ENCODE results near the gene MTCL3. TPM values are rescaled to one million over a fixed set of nuclear protein-coding genes. Genes with fewer than 3 reads are reported as not detected.

The MTCL3 gene

DNA sequence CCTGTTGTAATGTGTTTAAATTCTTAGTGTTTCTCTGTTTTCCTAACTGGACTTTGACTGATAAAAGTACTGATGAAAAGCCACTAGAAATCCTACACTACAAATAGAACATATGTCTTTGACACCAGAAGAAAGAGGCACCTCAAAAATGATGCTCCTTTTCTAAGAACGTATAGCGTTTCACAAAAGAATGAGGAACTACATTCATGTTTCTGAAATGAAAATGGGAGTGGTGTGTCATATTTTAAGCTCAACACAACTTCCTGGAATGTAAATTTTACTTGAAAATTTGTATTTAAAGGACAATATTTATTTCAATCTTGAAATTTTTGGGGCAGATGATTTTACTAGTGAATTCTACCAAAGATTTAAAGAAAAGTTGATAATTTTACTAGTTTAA, 95.2 kb downstream of the MTCL3 start:
- TF ChIP-seq, protein P1, sequence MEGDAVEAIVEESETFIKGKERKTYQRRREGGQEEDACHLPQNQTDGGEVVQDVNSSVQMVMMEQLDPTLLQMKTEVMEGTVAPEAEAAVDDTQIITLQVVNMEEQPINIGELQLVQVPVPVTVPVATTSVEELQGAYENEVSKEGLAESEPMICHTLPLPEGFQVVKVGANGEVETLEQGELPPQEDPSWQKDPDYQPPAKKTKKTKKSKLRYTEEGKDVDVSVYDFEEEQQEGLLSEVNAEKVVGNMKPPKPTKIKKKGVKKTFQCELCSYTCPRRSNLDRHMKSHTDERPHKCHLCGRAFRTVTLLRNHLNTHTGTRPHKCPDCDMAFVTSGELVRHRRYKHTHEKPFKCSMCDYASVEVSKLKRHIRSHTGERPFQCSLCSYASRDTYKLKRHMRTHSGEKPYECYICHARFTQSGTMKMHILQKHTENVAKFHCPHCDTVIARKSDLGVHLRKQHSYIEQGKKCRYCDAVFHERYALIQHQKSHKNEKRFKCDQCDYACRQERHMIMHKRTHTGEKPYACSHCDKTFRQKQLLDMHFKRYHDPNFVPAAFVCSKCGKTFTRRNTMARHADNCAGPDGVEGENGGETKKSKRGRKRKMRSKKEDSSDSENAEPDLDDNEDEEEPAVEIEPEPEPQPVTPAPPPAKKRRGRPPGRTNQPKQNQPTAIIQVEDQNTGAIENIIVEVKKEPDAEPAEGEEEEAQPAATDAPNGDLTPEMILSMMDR (conservative IDR thresholded peaks at IDR 0.05; ENCODE audit: low read length) = no peak
- no peak for TF ChIP-seq EZH2phosphoT487 (IDR thresholded peaks at IDR 0.05; ENCODE audit: borderline replicate concordance, low read depth, low read length)
- no peak overlapping the region for H3K27ac ChIP-seq (ENCODE audit: low read depth, low read length, poor library complexity, severe bottlenecking)
- no peaks in the 10 kb centered on the region for H3K79me2 ChIP-seq (ENCODE audit: insufficient read depth, low read depth, low read length)
- no TSS peak for BruUV-seq (replicated peaks)
- no peaks in the 10 kb centered on the region for H3K9me3 ChIP-seq (ENCODE audit: low read length)
- ChIA-PET POLR2A (interaction anchor here (0.9 kb wide), 1 partner anchor 40 kb away, joined by 4 read pairs; no protein-coding TSS in a partner anchor), CTCF (ENCODE audit: unreplicated experiment) (no interaction called here)
- H3K36me3 ChIP-seq (ENCODE audit: insufficient read depth, low read length) = no peaks in the 10 kb centered on the region
- H3K4me2 ChIP-seq (ENCODE audit: low read length) = no peak overlapping the region
- H3K9me2 ChIP-seq (ENCODE audit: insufficient read depth, low read length) = no peaks in the 10 kb centered on the region
- H3K4me3 ChIP-seq (ENCODE audit: low read depth, low read length, poor library complexity, severe bottlenecking) = no peak overlapping the region
- no peaks in the 10 kb centered on the region for H3K4me1 ChIP-seq (ENCODE audit: insufficient read depth, low read length, poor library complexity, severe bottlenecking)
- no peaks in the 10 kb centered on the region for H4K20me1 ChIP-seq (ENCODE audit: insufficient read depth, low read length)
- intact Hi-C loops (cut with micrococcal nuclease; ENCODE audit: unreplicated experiment) = no loop called here
- no peak overlapping the region for H2AFZ ChIP-seq (ENCODE audit: low read length)
- no peak for DNase-seq (ENCODE audit: low spot score)

Small RNAs within 50 kb of the gene (small RNA-seq; reads per million reads assigned to genes)
- not detected for gene KIAA0408

Other genes with a start within 250 kb of the MTCL3 start
- 18.6 and 20.1 TPM in 2 replicates for gene ECHDC1, start 175.7 kb downstream of the MTCL3 start, total RNA-seq (2014; rRNA removed; shearing (Covaris generic))
- 37.1 and 41.9 TPM in 2 replicates for gene ECHDC1, start 175.7 kb downstream of the MTCL3 start, total RNA-seq (2022)
- 0.44 TPM in 1 of 2 replicates, not detected in the other for gene KIAA0408, start 59.9 kb downstream of the MTCL3 start, total RNA-seq (2014; rRNA removed; shearing (Covaris generic))
- gene KIAA0408, start 59.9 kb downstream of the MTCL3 start, total RNA-seq (2022) = 0.46 and 0.74 TPM in 2 replicates
- gene C6orf58, start 57.8 kb upstream of the MTCL3 start, total RNA-seq (2014; rRNA removed; shearing (Covaris generic)) = not detected in 2 replicates
- not detected in 2 replicates for gene C6orf58, start 57.8 kb upstream of the MTCL3 start, total RNA-seq (2022)

Data from OCI-LY7 (cell line).